Measurements from ENCODE around the gene FGF10. TPM values are rescaled to one million over a fixed set of nuclear protein-coding genes. Genes with fewer than 3 reads are reported as not detected.
A peak's percentile ranks its signal among the peaks of the same experiment; 100 is the strongest.

FGF10 gene
- not detected in 2 replicates for total RNA-seq (2014; rRNA removed; shearing (Covaris generic))

DNA sequence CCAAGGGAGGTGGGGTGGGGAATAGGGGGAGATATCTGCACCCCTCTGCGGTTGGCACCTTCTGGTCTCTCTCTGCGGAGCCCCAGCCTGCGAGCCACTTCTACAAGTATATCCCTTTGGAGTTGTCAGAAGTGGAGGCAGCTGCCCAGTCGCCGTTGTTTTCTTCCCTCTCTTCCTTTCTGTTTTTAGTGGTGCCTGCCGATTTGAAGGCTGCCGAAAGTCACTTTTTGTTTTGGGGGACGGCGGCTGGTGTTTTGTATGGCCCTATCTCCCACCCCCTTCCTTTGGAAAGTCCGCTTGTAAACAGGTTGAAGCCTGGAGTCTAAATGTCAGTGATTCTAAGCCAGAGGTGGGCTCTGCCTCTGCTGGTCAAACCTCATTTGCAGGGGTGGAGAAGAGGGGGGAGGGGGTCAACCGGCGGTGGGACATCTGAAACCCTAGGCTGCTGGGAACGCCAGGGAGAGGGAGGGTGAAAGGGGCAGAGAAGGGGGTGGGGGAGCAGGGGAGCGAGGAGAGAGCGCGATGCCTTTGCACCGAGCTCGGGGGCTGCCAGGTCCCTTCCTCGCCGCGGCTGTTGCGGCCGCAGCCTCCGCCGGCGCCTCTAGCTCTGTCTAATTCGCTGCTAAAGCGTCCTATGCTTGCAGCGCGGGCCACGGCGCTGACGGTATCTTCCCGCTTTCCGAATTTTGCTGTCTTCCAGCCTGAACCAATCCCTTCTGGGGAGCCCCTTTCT lies at the start of gene FGF10:
Gene FGF10 (minus strand): TSS at position 331 of the 733 bp plus-strand sequence. CDS start 738 bp downstream, outside the sequence.
- peak; percentile 3 for DNase-seq (ENCODE audit: low spot score)
- in situ Hi-C loops (cut with HindIII; ENCODE audit: low sequenced_read_pairs), result no loop called here

DNA sequence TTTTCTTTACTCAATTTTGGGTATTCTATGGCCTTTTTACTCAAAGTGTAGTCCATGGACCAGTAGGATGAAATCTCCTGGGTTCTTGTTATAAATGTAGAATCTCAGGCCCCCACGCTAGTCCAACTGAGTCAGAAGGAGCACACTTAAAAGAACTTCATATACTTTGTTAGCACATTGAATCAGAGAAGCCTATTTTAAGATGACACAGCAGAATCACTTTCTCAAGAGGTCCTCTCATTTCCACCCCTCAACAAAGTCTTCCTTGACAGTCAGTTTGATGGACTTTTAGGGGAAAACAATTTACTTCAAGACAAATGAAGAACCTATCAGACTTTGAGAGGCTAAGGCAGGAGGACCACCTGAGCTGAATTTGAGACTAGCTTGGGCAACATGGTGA lies 37.7 kb upstream of the FGF10 start:
- in situ Hi-C loops (cut with HindIII; ENCODE audit: low sequenced_read_pairs), result no loop called here
- no peak for DNase-seq (ENCODE audit: low spot score)

DNA sequence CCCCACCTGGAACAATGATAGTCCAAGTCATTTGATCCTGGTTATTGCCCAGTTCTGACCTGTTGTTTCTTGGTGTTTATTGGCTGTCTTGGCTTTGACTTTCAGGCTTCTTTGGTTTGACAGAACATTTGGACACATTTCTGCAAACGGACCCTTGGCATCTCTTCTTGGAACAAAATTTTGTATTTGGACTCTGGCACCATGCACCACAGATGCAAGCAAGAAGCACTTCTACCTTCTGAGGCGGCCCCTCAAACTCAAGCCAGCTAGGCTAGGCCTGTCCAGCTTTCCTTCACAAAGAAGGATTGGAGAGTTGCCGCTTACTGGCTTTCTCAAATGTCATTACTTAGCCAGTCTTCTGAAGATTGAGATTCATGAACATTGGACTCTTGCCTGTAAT lies 23.1 kb upstream of the FGF10 start:
- in situ Hi-C loops (cut with HindIII; ENCODE audit: low sequenced_read_pairs), result no loop called here
- DNase-seq (ENCODE audit: low spot score), result no peak

DNA sequence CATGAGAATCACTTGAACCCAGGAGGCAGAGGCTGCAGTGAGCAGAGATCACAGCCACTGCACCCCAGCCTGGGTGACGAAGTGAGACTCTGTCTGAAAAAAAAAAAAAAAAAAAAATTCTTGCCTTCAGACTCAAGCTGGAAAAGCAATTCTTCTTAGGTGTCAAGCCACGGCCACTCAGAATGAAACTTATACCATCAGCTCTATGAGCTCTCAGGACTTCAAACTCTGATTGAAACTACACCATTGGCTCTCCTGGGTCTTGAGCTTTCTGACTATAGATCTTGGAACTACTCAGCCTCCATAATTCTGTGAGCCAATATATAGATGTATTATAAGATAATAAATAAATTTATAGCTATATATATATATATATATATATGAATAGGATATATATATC lies 12.9 kb upstream of the FGF10 start:
- no peak for DNase-seq (ENCODE audit: low spot score)
- in situ Hi-C loops (cut with HindIII; ENCODE audit: low sequenced_read_pairs), result no loop called here

DNA sequence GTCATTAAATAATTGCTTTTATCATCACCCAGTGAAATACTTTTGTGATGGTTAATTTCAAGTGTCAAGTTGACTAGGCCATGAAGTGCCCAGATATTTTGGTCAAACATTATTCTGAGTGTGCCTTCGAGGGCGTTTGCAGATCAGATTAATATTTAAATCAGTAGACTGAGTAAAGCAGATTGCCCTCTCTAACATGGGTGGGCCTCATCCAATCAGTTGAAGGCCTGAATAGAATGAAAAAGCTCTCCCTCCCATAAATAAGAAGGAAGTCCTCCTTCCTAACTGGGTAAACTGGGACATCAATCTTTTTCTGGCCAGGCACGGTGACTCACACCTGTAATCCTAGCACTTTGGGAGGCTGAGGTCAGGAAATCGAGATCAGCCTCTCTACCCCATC lies 12.4 kb upstream of the FGF10 start:
- no peak for DNase-seq (ENCODE audit: low spot score)
- in situ Hi-C loops (cut with HindIII; ENCODE audit: low sequenced_read_pairs), result no loop called here

DNA sequence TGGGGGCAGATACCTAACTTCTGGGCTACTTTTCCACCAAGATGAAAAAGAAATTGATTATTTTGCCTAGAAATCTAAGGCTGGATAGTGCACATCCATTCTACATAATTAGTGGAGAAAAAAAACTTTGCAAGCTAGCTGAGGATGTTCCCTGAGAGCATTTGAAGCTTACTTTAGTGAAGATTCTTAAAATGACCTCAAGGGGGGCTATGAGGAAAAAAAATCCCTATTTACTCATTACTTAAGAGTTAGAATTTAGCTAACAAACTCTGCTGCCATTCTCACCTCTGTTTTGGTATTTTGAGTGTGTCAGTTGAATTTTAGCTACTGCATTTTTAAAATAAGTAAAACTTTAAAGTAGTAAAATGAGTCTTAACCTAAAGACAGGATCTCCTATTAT lies 9.2 kb upstream of the FGF10 start:
- in situ Hi-C loops (cut with HindIII; ENCODE audit: low sequenced_read_pairs), result no loop called here

DNA sequence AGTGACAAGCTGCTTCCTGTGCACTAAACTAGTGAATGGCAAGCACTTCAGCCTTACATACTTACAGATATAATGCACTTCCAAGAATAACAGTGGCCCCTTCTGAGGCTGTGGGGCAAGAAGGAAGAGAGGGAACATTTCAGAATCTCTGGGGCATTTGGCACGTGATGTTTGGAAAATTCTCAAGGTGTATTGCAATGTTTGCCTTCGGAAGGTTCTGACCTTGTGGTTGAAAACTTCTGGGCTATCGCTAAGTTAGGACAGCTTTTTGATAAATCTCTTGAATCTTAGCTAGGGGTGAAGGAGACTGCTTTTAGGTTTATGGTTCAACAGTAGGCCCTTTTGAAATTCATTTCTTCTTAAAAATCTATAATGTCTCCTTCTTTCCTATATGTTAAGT lies 7.1 kb upstream of the FGF10 start:
- no peak for DNase-seq (ENCODE audit: low spot score)
- in situ Hi-C loops (cut with HindIII; ENCODE audit: low sequenced_read_pairs), result no loop called here

More for the DNA sequence above, 9.2 kb upstream of the FGF10 start:
- DNase-seq (ENCODE audit: low spot score), result no peak

DNA sequence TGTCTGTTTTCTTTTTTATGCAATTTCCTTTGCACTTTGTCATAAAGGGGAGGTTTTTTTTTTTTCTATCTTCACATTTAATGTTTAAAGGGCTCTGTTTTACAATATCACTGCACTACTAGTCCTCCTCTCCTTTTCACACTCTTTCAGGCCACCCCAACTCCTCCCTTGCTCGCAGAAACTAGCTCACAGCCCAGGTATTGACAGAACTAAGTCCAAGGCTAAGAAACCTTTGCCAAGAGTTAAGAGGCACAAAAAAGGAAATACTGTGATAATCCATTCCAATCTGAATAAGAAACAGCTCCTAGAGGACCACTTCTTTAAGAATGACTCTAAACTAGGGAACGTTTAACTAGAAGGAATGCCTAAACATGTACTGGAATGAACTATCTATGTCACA lies 1.1 kb upstream of the FGF10 start:
- no peak for DNase-seq (ENCODE audit: low spot score)
- in situ Hi-C loops (cut with HindIII; ENCODE audit: low sequenced_read_pairs), result no loop called here

DNA sequence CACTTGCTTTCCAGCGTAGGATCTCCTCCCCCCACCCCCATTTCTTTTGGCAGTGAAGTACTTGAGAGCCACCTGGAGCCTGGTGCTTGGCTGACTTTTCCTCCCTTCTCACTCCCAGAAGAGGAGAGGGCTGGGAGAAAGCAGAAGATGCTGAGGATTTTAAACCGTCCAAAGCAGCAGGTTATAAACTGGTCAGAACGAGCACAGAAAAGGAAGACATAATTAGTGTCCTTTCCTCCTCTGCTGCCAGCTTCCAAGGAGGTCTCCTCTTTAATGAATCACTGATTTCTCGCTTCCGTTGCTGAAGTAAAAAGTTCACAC lies 563 bp upstream of the FGF10 start:
- DNase-seq (ENCODE audit: low spot score), result peak; percentile 8
- in situ Hi-C loops (cut with HindIII; ENCODE audit: low sequenced_read_pairs), result no loop called here

DNA sequence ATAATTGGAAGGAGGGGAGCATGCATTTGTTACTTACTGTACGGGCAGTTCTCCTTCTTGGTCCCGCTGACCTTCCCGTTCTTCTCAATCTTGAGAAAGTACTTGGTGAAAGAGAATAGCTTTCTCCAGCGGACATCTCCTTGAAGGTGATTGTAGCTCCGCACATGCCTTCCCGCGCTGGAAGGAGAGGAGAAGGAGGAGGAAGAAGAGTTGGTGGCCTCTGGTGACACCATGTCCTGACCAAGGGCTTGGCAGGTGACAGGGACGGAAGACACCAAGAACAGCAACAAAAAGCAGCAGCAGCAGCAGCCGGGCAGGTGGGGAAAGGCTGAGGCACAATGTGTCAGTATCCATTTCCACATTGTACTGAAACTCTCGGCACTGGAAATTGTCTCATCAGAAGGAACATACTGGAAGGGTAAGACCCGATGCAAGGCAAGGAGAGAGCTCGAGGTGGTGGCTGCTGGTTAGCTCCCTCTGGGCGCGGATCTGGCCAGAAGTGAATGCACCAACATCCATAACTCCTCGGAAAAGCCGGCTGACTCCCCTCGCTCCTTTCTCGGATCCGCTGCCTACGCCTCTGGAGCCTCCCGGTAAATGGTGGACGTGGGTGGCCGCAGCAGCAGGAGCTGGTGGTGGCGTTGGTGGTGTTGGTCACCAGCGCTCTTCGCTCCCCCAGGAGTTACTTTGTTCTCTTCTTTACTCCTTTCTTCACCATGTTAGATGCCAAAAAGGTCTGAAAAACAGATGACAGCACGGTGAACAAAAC lies 715 bp downstream of the FGF10 start:
- no peak for DNase-seq (ENCODE audit: low spot score)
- in situ Hi-C loops (cut with HindIII; ENCODE audit: low sequenced_read_pairs), result no loop called here

DNA sequence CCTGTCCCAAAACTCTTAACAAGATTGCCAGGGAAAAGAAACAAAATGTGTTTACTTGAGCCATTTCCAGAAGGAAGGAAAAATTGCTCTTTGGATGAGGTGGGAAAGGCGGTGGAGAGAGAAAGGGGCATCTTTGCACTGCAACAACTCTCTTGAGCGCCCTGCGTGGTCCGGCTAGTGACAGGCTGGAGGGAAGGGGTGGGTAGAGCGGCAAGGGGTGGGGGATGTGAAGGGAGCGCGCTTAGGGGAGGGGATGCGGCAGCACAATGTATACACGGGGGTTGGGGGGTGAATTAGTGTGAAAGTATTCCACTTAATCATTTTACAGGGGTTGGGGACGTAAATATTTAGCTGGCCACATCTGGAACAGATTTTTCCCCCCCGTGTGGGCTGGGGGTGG lies 1.3 kb downstream of the FGF10 start:
- in situ Hi-C loops (cut with HindIII; ENCODE audit: low sequenced_read_pairs), result no loop called here
- no peak for DNase-seq (ENCODE audit: low spot score)

DNA sequence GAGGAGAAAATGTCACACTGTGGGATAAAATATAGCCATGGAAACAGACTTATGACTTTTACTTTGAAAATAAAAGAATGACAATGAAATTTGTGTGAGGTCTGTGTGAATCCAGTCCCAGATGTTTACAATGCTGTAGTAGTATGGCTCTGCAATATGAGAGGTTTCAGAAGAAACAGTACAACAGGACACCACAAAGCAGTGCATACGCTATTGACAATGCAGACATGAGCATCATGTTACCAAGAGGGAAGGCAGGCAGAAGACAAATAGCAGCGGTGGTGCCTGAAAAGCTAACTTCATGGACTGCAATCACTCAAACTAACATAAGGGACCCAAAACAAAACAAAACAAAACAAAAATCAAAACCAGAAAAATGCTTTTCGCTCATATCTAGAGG lies 1.8 kb downstream of the FGF10 start:
- DNase-seq (ENCODE audit: low spot score), result no peak
- in situ Hi-C loops (cut with HindIII; ENCODE audit: low sequenced_read_pairs), result no loop called here

DNA sequence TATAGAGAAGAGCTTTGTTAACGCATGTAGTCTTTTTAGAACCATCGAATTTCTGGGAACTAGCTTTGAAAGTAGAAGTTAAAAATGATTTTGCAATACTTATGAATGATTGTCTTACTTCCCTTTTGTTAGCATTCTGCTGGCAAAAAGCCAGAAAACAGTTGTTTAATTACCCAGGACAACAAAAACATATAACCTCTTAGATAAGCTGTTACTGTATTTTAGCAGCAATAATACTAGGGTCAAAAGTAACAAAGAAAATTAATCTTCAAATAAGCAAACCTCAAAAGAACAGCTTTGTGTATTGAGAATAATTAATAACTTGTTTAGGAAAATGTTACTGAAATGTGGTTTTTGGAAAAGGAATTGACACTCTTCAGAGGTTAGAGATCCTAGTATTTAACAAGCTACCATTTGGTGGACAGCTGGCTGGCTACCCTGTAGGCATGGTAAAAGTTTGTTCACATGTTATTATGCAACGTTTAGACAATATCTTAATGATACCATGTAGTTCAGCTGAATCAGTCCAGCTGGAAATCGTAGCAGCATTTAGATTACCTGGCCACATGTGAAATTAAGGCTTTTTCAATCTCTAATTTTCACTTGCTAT lies 3.8 kb downstream of the FGF10 start:
- no peak for DNase-seq (ENCODE audit: low spot score)
- in situ Hi-C loops (cut with HindIII; ENCODE audit: low sequenced_read_pairs), result no loop called here

DNA sequence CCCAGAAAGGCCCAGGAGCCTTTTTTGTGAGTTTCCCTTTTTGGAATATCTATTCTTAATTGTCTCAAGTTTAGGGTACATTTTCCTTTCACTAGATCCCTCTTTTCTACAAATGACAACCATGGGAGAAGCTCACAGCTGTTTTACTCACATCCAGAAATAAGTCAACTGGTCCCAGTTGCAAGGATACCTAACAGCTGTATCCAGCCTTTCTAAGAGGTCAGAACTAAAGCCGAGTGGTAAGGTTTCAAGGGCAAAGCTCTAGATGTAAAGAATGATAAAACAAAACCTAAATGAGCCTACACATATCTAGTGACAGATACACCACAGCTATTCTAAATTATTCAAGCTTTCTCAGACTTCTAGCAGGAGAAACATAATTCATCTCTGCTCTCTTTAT lies 4.4 kb downstream of the FGF10 start:
- in situ Hi-C loops (cut with HindIII; ENCODE audit: low sequenced_read_pairs), result no loop called here
- DNase-seq (ENCODE audit: low spot score), result no peak

DNA sequence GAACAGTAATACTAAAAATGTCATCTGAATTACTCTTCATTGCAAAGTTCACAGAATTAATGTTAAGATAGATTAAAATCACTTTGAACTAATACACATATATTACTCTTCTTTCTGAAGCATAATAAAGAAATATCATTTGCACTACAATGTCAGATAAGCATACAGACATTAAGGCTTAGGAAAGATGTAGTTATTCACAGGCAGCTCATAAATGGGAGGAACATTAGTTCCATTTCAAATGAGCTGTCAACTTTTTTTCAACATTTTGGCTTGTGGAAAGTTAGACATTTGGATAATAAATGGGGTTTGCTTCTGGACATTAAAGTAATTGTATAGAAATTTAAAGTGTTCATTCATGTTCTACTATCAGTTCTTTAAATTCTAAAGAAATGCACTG lies 6.3 kb downstream of the FGF10 start:
- no peak for DNase-seq (ENCODE audit: low spot score)
- in situ Hi-C loops (cut with HindIII; ENCODE audit: low sequenced_read_pairs), result no loop called here

DNA sequence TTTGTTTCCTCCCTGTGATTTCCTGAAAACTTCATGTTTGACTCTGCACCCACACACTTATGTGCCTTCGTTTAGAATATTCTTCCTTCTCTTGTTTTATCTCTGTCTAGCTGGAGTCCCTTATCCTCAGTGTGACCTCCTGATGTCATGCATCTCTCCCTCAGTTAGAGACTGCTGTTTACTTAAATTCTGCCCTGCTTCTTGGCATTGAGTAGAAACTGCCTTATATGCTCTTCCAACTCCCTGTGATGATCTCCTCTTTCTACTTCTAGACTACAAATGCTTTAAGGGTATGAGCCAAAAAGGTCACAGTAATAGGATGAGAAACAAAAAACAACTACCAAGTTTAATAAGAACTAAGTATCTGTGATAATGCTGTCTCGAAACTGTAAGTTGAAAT lies 12.2 kb downstream of the FGF10 start:
- DNase-seq (ENCODE audit: low spot score), result no peak
- in situ Hi-C loops (cut with HindIII; ENCODE audit: low sequenced_read_pairs), result no loop called here

DNA sequence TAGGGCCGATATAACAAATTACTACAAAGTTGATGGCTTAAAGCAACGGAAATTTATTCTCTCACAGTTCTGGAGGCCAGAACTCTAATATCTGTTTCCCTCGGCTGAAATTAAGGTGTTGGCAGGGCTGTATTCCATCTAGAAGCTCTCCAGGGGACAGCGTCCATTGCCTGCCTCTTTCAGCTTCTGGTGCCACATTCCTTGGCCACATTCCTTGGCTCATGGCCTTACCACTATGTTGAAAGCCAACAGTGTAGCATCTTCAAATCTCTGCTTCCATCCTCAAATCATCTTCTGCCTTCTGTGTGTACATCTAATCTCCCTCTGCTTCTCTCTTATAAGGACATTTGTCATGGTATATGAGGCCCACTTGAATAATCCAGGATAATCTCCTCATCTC lies 17.2 kb downstream of the FGF10 start:
- no peak for DNase-seq (ENCODE audit: low spot score)
- in situ Hi-C loops (cut with HindIII; ENCODE audit: low sequenced_read_pairs), result no loop called here

DNA sequence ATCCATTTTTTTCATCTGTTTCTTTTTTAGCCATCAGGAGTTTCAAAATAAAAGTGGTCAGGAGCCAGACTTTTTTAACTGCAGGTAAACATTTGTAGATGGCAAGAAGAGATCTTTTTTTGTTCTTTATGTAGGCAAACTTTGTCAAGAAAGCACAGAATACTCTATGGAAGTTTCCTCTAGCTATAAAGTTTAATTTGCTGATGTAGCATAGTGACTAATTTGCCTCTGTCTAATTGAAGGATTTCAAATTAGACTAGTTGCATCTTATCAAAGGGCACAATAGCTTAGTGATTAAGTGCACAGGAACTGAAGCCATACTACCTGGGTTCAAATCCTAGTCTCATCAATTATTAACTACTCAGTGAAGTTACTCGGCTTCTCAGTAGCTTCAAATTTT lies 22.0 kb downstream of the FGF10 start:
- in situ Hi-C loops (cut with HindIII; ENCODE audit: low sequenced_read_pairs), result no loop called here
- DNase-seq (ENCODE audit: low spot score), result no peak

DNA sequence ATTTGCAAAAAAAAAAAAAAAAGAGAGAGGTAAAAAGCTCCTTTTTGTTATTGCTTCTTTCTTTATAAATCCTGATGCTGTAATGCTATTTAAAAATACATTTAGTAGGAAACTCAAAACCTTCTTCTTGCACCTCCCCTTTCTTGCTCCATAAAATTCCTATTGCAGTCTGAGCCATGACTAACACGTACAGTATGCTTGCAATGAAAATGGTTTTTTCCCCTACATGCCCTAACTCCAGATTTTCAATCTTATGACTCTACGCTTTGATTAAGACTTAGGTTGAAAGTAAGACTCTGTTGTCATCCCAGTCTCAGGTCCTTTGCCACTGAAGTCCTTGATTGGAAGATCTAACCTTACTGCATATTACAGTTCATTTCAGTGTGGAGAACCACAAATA lies 23.9 kb downstream of the FGF10 start:
- in situ Hi-C loops (cut with HindIII; ENCODE audit: low sequenced_read_pairs), result no loop called here
- DNase-seq (ENCODE audit: low spot score), result no peak

DNA sequence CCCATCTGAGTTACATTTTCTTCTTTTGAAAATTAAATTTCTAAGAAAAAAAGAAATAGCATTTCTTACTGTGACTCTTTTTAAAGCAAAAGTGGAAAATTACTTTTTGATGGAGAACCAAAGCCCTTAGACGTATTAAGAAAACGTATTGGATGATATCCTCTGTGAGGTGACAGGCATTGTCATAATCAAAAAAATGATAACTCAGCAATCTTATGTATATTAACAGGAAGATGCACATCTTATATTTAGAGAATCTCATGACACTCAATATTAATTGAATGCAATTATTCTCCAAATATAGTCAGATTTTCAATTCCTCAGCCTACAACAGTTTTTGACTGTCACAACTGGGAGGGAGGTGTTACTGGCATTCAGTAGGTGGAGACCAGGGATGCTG lies 25.1 kb downstream of the FGF10 start:
- in situ Hi-C loops (cut with HindIII; ENCODE audit: low sequenced_read_pairs), result no loop called here
- DNase-seq (ENCODE audit: low spot score), result no peak

Measured in G401 (cell line).